Renal pelvis (tissue), 12 donors: ENCODE data around the gene SPECC1L. TPM values are rescaled to one million over a fixed set of nuclear protein-coding genes. Genes with fewer than 3 reads are reported as not detected.
"Not testable (repeated sequence)": the region's sequence is repeated elsewhere in the genome, so short reads cannot be mapped to it uniquely, and the experiment has no call there.

Experiments
- DNase-seq: peaks from one replicate; pipeline ENCODE4 v3.0.0-alpha.2; 2013
- long read RNA-seq, 16 experiments: transcript quantifications; one replicate each; lab custom pipeline, GENCODE V29; 2026
- polyA plus RNA-seq, 3 donors: library from polyadenylated mRNA; unstranded; fragments of 120-200 nt; gene quantifications; one replicate each; pipeline ENCODE4 v1.2.1, GENCODE V29; 2013; ENCODE audit not compliant: insufficient read length in 3 of 3

Gene SPECC1L, protein sequence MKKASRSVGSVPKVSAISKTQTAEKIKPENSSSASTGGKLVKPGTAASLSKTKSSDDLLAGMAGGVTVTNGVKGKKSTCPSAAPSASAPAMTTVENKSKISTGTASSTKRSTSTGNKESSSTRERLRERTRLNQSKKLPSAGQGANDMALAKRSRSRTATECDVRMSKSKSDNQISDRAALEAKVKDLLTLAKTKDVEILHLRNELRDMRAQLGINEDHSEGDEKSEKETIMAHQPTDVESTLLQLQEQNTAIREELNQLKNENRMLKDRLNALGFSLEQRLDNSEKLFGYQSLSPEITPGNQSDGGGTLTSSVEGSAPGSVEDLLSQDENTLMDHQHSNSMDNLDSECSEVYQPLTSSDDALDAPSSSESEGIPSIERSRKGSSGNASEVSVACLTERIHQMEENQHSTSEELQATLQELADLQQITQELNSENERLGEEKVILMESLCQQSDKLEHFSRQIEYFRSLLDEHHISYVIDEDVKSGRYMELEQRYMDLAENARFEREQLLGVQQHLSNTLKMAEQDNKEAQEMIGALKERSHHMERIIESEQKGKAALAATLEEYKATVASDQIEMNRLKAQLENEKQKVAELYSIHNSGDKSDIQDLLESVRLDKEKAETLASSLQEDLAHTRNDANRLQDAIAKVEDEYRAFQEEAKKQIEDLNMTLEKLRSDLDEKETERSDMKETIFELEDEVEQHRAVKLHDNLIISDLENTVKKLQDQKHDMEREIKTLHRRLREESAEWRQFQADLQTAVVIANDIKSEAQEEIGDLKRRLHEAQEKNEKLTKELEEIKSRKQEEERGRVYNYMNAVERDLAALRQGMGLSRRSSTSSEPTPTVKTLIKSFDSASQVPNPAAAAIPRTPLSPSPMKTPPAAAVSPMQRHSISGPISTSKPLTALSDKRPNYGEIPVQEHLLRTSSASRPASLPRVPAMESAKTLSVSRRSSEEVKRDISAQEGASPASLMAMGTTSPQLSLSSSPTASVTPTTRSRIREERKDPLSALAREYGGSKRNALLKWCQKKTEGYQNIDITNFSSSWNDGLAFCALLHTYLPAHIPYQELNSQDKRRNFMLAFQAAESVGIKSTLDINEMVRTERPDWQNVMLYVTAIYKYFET
- polyA plus RNA-seq, result 10 to 100 TPM; 47.4 to 51.0 (median 49.1) TPM
- long read RNA-seq, donor 1, full-length matches to known transcripts, result 2 of 8 reads
- long read RNA-seq, donor 1, partial matches to known transcripts, result 6 of 8 reads
- long read RNA-seq, donor 1, other reads (novel, unspliced or antisense), result 0 of 8 reads
- long read RNA-seq, donor 2, full-length matches to known transcripts, result 3 of 12 reads
- long read RNA-seq, donor 2, partial matches to known transcripts, result 9 of 12 reads
- long read RNA-seq, donor 2, other reads (novel, unspliced or antisense), result 0 of 12 reads
- long read RNA-seq, donor 3, full-length matches to known transcripts, result 2 of 2 reads
- long read RNA-seq, donor 3, partial matches to known transcripts, result 0 of 2 reads
- long read RNA-seq, donor 3, other reads (novel, unspliced or antisense), result 0 of 2 reads
- long read RNA-seq, donor 4, full-length matches to known transcripts, result 2 of 2 reads
- long read RNA-seq, donor 4, partial matches to known transcripts, result 0 of 2 reads
- long read RNA-seq, donor 4, other reads (novel, unspliced or antisense), result 0 of 2 reads
- long read RNA-seq, donor 5, partial matches to known transcripts, result 14 of 14 reads
- long read RNA-seq, donor 5, other reads (novel, unspliced or antisense), result 0 of 14 reads
- long read RNA-seq, donor 6, full-length matches to known transcripts, result 4 of 10 reads
- long read RNA-seq, donor 6, partial matches to known transcripts, result 6 of 10 reads
- long read RNA-seq, donor 6, other reads (novel, unspliced or antisense), result 0 of 10 reads
- long read RNA-seq, donor 7, full-length matches to known transcripts, result 5 of 5 reads
- long read RNA-seq, donor 7, partial matches to known transcripts, result 0 of 5 reads
- long read RNA-seq, donor 7, other reads (novel, unspliced or antisense), result 0 of 5 reads
- long read RNA-seq, donor 8, full-length matches to known transcripts, result 1 of 1 reads
- long read RNA-seq, donor 8, partial matches to known transcripts, result 0 of 1 reads
- long read RNA-seq, donor 8, other reads (novel, unspliced or antisense), result 0 of 1 reads
- long read RNA-seq, donor 9, full-length matches to known transcripts, result 7 of 7 reads
- long read RNA-seq, donor 9, partial matches to known transcripts, result 0 of 7 reads
- long read RNA-seq, donor 9, other reads (novel, unspliced or antisense), result 0 of 7 reads
- long read RNA-seq, donor 10, full-length matches to known transcripts, result 1 of 7 reads
- long read RNA-seq, donor 10, partial matches to known transcripts, result 6 of 7 reads
- long read RNA-seq, donor 10, other reads (novel, unspliced or antisense), result 0 of 7 reads
- long read RNA-seq, donor 11, full-length matches to known transcripts, result 3 of 16 reads
- long read RNA-seq, donor 11, partial matches to known transcripts, result 13 of 16 reads
- long read RNA-seq, donor 11, other reads (novel, unspliced or antisense), result 0 of 16 reads
- long read RNA-seq, donor 12, full-length matches to known transcripts, result 2 of 18 reads
- long read RNA-seq, donor 12, partial matches to known transcripts, result 16 of 18 reads
- long read RNA-seq, donor 12, other reads (novel, unspliced or antisense), result 0 of 18 reads
- long read RNA-seq, donor 13, full-length matches to known transcripts, result 3 of 3 reads
- long read RNA-seq, donor 13, partial matches to known transcripts, result 0 of 3 reads
- long read RNA-seq, donor 13, other reads (novel, unspliced or antisense), result 0 of 3 reads
- long read RNA-seq, donor 14, full-length matches to known transcripts, result 7 of 18 reads
- long read RNA-seq, donor 14, partial matches to known transcripts, result 11 of 18 reads
- long read RNA-seq, donor 14, other reads (novel, unspliced or antisense), result 0 of 18 reads
- long read RNA-seq, donor 15, full-length matches to known transcripts, result 2 of 2 reads
- long read RNA-seq, donor 15, partial matches to known transcripts, result 0 of 2 reads
- long read RNA-seq, donor 15, other reads (novel, unspliced or antisense), result 0 of 2 reads
- long read RNA-seq, donor 16, full-length matches to known transcripts, result 3 of 56 reads
- long read RNA-seq, donor 16, partial matches to known transcripts, result 53 of 56 reads
- long read RNA-seq, donor 16, other reads (novel, unspliced or antisense), result 0 of 56 reads

DNA sequence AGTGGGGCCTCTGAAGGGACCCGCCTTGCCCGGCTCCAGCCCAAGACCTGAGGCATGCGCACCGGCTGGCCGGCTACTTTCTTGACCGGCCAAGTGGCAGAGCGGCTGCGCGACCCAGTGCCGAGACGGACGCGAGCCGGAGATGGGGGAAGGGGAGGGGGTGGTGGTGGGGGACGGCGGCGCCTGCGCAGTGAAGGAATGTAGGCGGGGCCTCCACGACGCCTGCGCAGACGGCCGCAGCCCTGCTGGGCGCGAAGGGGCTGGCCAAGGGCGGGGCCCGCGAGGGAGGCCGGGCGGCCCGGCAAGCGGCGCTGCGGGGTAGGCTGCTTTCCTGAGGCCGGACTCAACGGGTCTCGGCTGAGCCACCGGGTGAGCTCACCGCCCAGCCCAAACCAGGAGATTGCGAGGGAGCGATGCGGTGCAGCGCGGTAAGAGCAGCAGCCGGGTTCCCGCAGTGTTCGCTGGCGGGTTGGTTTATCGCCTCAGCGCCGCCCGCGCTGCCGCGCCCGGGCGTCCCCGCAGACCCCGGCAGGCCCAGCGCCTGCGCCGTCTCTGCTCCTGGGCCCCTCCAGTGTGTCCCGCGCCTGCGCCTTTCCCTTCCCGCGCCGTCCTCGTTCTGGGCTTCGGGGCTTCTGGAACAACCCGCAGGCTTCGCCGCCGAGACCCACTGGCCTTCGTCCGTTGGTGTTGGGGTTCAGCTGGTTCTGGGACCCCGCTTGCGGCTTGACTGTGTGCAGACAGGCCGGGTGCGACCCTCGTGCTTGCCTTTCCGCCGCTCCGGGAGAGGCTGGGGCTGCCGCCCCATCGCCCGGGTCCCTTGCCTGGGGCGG lies at the start of gene SPECC1L:
Gene SPECC1L, plus strand, starts transcription at position 276 of the 830 bp plus-strand sequence. CDS start 31,401 bp downstream, outside the sequence.
- DNase-seq, result peak; percentile 92

DNA sequence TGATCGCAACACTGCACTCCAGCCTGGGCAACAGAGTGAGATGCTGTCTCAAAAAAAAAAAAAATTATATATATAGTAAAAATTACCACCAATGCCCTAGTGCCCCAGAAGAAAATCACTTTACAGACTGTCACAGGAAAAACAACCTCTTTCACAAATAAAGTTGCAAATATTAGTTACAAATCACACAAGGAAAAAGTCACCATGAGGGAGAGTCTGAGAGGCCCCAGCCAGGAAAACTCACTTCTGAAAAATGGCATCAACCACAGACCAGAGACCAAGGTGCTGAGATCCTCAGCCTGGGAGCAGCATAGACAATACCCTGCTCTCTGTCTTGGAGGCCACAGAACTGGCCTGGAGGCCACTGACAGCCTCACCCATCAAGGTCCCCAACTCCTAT lies 46.2 kb upstream of the SPECC1L start:
- DNase-seq, result no peak

DNA sequence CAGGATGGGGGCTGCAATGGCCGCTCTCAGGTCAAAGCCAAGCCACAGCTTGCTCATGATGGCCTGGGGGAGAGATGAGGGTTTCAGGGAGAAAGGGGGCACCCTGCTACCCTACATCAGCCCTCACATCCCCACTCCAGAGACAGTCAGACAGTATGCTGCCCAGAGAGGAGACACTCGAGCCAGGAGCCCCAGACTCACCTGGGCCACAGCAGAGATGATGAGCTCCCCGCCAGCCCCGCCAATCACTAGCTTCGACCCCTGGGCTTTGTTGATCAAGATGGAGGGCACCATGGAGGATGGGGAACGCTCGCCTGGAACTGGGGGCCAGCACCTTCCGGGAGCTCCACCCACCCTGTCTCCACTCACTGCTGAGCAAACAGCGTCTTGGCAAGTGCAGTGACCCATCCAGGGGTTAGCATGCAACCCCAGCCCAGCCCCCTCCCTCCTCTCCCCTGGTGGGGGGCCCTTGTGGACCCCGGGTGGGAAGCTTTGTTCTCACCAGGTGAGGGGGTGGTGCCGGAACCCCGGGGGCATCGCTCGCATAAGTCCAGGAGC lies 45.5 kb upstream of the SPECC1L start:
- no peak for DNase-seq

DNA sequence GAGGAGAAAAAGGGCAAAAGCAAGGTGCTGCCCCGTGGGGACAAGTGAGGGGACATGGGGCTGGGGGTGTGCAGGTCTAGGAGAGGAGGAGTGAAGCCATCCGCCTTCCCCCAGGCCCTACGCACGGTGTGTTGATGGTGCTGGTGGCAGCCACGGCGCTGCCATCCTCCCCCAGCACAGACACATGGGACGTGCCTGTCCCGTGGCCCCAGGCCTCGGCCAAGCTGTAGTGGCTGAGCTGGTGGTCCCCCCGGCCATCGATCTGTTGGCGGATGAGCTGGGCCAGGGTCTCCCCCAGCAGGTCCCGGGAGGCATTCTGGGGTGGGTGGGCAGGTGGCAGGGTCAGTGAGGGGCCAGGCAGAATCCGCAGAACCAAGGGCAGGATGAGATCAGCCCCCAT lies 44.7 kb upstream of the SPECC1L start:
- DNase-seq, result no peak

DNA sequence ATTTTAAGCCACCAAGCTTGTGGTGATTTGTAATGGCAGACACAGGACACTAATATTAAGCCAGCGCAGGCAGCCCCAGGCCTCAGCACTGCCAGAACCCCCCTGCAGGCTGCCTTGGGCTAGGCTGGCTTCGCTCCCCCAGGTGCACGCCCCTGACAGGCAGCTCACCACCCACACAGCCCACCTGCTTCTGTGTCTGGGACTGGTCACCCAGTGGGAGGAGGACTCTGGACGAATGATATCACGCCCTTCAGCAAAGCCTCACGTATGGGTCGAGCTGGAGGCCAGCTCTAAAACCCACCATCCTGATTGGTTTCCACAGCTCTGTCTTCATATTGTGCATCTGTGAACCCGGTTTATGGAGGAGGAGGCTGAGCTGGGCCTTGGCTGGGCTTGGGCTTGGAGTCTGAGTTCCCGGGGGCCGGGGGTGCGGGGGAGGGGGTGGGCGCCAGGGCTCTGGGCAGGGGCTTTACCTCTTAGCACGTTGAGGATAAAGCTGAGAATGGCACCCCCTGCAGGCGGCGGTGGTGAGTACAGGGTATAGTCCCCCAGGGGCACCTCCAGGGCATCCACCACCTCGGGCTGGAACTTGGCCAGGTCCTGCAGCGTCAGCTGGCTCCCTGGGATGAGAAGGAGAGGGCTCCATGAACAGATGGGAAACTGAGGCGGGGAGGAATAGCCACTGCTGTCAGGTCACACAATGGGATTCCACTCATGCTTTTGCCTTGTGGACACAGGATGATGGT lies 39.5 kb upstream of the SPECC1L start:
- no peak for DNase-seq

DNA sequence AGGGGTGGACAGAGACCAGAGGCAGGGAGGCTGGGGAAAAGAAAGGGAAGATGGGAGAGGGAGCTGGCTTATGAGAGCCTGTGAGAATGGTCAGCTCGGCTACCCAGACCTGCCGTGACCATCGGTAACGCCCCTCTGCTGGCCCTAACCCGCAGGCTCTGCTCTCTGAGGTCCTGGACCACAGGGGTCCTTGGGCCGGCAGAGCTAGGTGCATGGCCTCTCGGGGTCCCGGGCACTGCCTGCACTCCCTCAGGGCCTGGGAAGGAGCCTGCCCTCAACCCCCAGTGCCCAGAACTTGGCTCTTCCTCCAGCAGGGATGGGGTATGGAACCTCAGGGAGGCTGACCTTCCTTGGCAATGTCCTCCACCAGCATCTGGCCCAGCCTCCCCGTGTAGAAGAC lies 38.9 kb upstream of the SPECC1L start:
- no peak for DNase-seq

DNA sequence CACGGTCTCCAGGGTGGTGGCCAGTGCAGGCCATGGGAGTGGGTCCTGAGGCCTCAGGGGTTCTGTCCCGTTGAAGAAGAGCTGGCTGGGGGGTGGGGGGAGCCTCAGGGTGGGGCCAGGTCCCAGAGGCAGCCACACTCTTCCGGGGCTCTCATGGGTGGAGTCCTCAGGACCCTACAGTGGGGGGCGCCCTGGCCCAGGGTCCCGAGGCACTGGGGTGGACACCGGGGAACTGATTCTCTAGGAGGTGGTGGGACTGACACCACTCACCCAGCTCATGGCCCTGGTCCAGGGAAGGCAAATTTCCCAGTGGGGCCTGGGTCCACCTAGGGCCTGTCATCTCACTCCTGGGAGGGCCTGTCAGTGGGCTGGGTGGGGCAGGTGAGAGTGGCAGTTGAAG lies 38.5 kb upstream of the SPECC1L start:
- no peak for DNase-seq

DNA sequence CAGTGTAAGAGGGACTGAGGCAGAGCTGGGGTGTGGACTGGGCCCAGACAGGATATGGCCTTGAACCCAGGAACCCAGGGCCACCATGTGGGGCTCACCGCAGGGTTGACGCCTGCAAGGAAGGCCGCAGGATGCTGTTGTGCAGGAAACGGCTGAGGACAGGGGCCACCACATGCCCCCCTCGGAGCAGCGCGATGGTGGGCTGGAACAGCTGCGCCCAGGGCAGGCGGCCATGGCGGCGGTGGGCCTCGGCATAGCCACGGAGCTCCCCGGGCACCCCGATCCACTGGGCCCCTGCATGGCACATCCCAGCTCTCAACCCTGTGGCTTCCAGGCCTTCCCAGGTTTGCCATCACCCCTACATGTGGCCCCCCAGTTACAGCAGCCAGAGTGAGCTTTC lies 37.9 kb upstream of the SPECC1L start:
- DNase-seq, result no peak

DNA sequence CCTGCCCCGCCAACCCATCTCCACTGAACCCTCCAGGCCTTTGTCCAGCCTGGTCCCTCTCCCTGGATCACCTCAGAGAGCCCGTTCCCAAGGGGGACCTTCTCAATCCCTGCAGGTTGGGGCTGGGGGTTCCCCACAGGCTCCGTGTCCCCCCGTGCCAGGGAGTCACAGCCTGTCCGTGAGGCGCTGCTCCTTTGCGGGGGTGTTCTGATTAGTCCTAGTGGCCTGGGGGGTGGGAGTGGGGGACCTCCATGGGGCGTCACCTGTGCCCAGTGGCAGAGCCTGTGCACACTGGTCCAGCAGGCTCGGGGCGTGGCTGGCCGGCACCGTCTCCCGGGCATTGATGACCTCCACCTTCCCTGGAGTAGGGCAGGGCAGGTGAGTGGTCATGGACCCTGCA lies 37.4 kb upstream of the SPECC1L start:
- no peak for DNase-seq

DNA sequence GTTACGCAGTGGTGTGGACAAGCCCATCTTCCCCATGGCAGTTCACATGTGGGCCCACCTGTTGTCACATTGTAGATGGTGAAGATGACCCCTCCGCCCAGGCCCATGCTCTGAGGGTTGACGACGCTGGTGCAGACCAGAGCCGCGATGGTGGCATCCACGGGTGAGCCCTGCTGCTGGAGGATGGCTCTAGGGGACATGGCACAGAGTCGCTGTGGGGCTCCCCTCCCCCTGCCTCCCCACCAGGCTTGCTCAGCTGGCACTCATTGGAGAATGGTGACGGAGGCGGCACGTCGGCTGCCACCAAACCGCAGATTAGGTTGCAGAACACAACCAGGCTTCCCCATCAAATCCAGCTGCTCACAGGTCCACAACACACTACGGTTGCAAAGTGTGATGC lies 36.8 kb upstream of the SPECC1L start:
- no peak for DNase-seq

DNA sequence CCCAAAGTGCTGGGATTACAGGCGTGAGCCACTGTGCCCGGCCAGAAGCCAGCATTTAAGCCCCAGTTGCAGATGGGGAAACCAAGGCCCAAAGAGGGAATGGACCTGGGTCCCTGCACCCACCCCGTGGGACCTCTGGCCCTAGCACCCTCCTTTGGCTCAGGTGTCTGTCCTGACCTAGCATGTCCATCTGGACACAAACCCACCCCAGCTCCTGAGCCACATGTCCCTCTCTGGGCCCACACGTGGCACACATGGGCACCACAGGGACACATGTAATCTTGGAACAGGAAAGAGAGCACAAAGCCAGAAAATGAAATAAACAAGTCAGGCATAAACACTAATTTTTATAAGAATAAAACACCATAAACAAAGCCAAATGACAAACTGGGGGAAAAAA lies 35.3 kb upstream of the SPECC1L start:
- DNase-seq, result no peak

DNA sequence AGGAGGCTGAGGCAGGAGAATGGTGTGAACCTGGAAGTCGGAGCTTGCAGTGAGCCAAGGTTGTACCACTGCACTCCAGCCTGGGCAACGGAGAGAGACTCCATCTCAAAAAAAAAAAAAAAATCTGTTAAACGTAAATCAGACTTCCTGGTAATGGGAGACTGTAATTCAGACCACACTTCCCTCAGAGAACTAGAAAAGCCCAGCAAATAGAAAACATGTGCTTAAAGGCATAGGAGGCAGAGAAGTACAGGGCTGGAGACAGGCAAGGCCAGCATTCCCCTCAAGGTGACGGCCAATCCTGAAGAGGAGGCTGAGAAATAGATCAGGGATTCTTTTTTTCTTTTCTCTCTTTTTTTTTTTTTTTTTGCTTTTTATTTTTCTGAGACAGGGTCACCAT lies 34.0 kb upstream of the SPECC1L start:
- no peak for DNase-seq

DNA sequence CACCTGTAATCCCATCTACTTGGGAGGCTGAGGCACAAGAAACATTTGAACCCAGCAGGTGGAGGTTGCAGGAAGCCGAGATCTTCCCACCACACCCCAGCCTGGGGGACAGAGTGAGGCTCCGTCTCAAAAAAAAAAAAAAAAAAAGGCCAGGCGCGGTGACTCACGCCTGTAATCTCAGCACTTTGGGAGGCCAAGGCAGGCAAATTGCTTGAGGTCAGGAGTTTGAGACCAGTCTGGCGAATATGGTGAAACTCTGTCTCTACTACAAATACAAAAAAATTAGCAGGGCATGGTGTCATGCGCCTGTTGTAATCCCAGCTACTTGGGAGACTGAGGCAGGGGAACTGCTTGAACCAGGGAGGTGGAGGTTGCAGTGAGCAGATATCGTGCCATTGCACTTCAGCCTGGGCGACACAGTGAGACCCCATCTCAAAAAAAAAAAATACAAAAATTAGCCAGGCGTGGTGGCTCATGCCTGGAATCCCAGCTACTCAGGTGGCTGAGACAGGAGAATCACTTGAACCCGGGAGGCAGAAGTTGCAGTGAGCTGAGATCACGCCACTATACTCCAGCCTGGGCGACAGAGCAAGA lies 32.4 kb upstream of the SPECC1L start:
- not testable (repeated sequence) for DNase-seq

DNA sequence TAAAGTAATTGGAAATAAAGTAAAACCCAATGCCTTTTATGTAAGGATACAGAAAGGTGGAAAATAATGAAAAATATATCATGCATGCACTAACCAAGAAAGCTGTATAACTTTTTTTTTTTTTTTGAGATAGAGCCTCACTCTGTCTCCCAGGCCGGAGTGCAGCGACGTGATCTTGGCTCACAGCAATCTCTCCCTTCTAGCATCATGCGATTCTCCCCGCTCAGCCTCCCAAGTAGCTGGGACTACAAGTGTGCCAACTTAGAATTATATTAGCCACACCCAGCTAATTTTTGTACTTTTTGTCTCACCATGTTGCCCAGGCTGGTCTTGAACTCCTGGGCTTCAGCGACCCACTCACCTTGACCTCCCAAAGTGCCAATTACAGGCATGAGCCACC lies 30.2 kb upstream of the SPECC1L start:
- no peak for DNase-seq

DNA sequence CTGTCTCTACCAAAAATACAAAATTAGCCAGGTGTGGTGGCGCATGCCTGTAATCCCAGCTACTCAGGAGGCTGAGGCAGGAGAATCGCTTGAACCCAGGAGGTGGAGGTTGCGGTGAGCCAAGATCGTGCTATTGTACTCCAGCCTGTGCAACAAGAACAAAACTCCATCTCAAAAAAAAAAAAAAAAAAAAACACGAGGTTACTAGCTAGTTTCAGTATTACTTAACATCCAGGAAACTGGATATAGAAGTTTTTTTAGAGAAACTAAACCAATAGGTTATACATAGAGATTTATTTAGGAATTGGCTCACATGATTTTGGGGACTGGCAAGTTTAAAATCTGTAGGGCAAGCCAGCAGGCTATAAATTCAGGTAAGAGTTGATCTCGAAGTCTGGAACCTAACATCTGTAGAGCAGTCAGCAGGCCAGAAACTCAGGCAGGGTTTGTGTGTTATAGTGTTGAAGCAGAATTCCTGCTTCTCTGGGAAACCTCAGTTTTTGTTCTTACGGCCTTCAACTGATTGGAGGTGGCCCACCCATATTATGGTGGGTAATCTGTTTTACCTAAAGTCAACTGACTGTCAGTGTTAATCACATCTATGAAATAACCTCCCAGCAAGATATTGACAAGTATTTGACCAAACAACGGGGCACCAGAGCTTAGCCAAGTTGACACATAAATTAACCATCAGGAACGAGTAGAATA lies 29.5 kb upstream of the SPECC1L start:
- DNase-seq, result not testable (repeated sequence)
